ENCODE data around the gene ARPC4. TPM values are rescaled to one million over a fixed set of nuclear protein-coding genes. Genes with fewer than 3 reads are reported as not detected.

The ARPC4 gene
- 100 to 1,000 TPM; 129 to 191 (median 164) TPM for total RNA-seq

- Histone ChIP-seq H3K27ac (replicated peaks in 1 of 4) (peak within 1 kb of the TSS; percentile 94 to 98 (median 97)), H3K27me3 (no peaks in the 10 kb centered on the region), H3K36me3 (peaks cover 20 to 56% (median 39%) of the 10 kb centered on the region in 4 donors), H3K9me3 (no peaks in the 10 kb centered on the region), H3K4me3 (peak within 1 kb of the TSS; percentile 74 to 96 (median 92)), H3K4me1 (peaks cover 22 to 61% (median 50%) of the 10 kb centered on the region in 4 donors)
- 0% methylated on average over 14 of the region's 65 CpGs for WGBS
- intact Hi-C loops (cut with DNase I), result loop anchor here (5.0 kb wide), 2 partner anchors 40 to 75 kb away; no protein-coding TSS in a partner anchor
- peak; percentile 79 to 89 for TF ChIP-seq POLR2AphosphoS5 (IDR thresholded peaks at IDR 0.05)
- no peak for TF ChIP-seq POLR2A (IDR thresholded peaks at IDR 0.05; ENCODE audit: low read depth)
- TF ChIP-seq EP300 (IDR thresholded peaks at IDR 0.05), result no peak
- TF ChIP-seq CTCF (IDR thresholded peaks at IDR 0.05), result peak in 2 of 3 experiments; percentile 22 to 26
- DNase-seq (ENCODE audit: extremely low spot score), result peak; percentile 98
Measured at GRCh38 chr3:9792405-9793160, at the start of gene ARPC4, which contains the start of gene TADA3. Gene ARPC4, plus strand, starts transcription at chr3:9793082. Its CDS starts 40 bp downstream, at chr3:9793122. Gene TADA3, minus strand, starts transcription at chr3:9792473. Its CDS starts 1,007 bp downstream, at chr3:9791466.

DNA sequence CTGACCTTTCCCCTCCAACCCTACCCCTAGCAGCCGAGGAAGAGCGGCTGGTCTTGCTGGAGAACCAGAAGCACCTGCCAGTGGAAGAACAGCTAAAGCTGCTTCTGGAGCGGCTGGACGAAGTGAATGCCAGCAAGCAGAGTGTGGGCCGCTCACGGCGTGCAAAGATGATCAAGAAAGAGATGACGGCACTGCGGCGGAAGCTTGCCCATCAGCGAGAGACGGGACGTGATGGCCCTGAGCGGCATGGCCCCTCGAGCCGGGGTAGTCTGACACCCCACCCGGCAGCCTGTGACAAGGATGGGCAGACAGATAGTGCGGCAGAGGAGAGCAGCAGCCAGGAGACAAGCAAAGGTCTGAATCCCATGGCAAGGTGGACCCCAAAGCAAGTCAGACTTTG lies 49.3 kb upstream of the ARPC4 start:
- H3K27me3 ChIP-seq, result no peaks in the 10 kb centered on the region
- TF ChIP-seq POLR2A (IDR thresholded peaks at IDR 0.05; ENCODE audit: low read depth) (no peak), EP300 (IDR thresholded peaks at IDR 0.05) (no peak), CTCF (IDR thresholded peaks at IDR 0.05) (no peak), POLR2AphosphoS5 (IDR thresholded peaks at IDR 0.05) (no peak)
- H3K4me1 ChIP-seq, result peaks cover 0 to 5% (median 2%) of the 10 kb centered on the region in 4 donors
- H3K36me3 ChIP-seq, result peaks cover 85 to 100% (median 95%) of the 10 kb centered on the region in 4 donors
- H3K9me3 ChIP-seq, result no peaks in the 10 kb centered on the region
- 91% methylated on average over 18 of the region's 18 CpGs for WGBS
- no peak overlapping the region for H3K27ac ChIP-seq (replicated peaks in 1 of 4)
- no peak overlapping the region for H3K4me3 ChIP-seq
- DNase-seq (ENCODE audit: extremely low spot score), result no peak
- intact Hi-C loops (cut with DNase I), result no loop called here

- DNase-seq (ENCODE audit: extremely low spot score), result no peak
- Histone ChIP-seq H3K36me3 (peaks cover 79 to 96% (median 89%) of the 10 kb centered on the region in 4 donors), H3K9me3 (no peaks in the 10 kb centered on the region), H3K4me1 (peaks cover 4 to 11% (median 8%) of the 10 kb centered on the region in 4 donors), H3K27ac (replicated peaks in 1 of 4) (no peak overlapping the region), H3K4me3 (no peak overlapping the region), H3K27me3 (no peaks in the 10 kb centered on the region)
- TF ChIP-seq POLR2A (IDR thresholded peaks at IDR 0.05; ENCODE audit: low read depth), result no peak
- no peak for TF ChIP-seq CTCF (IDR thresholded peaks at IDR 0.05)
- no peak for TF ChIP-seq POLR2AphosphoS5 (IDR thresholded peaks at IDR 0.05)
- TF ChIP-seq EP300 (IDR thresholded peaks at IDR 0.05), result no peak
- intact Hi-C loops (cut with DNase I), result no loop called here
- WGBS, result 97% methylated on average over 6 of the region's 13 CpGs
Measured at GRCh38 chr3:9744162-9744561, 48.7 kb upstream of the ARPC4 start.

DNA sequence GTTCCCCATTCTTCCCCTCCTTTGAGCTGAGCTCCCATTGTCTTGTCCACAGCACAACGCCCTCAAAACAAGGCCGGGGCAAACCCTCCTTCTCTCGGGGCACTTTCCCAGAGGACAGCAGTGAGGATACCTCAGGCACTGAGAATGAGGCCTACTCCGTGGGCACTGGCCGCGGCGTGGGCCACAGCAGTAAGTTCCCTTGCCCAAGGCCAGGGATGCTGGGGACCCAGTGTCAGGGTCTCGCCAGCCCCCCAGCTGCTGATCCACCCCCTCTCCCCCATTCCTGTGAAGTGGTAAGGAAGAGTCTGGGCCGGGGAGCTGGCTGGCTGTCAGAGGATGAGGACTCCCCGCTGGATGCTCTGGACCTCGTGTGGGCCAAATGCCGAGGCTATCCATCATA lies 47.4 kb upstream of the ARPC4 start:
- Histone ChIP-seq H3K4me1 (peaks cover 9 to 18% (median 14%) of the 10 kb centered on the region in 4 donors), H3K27ac (replicated peaks in 1 of 4) (no peak overlapping the region), H3K9me3 (no peaks in the 10 kb centered on the region), H3K4me3 (no peak overlapping the region), H3K36me3 (peaks cover 65 to 83% (median 76%) of the 10 kb centered on the region in 4 donors), H3K27me3 (no peaks in the 10 kb centered on the region)
- no peak for DNase-seq (ENCODE audit: extremely low spot score)
- TF ChIP-seq POLR2AphosphoS5 (IDR thresholded peaks at IDR 0.05), result no peak
- no peak for TF ChIP-seq CTCF (IDR thresholded peaks at IDR 0.05)
- TF ChIP-seq EP300 (IDR thresholded peaks at IDR 0.05), result no peak
- TF ChIP-seq POLR2A (IDR thresholded peaks at IDR 0.05; ENCODE audit: low read depth), result no peak
- WGBS, result 89% methylated on average over 8 of the region's 12 CpGs
- intact Hi-C loops (cut with DNase I), result no loop called here

All from esophagus muscularis mucosa (tissue), 4 donors.